ENCODE data around the gene CDH11.

Gene CDH11

DNA sequence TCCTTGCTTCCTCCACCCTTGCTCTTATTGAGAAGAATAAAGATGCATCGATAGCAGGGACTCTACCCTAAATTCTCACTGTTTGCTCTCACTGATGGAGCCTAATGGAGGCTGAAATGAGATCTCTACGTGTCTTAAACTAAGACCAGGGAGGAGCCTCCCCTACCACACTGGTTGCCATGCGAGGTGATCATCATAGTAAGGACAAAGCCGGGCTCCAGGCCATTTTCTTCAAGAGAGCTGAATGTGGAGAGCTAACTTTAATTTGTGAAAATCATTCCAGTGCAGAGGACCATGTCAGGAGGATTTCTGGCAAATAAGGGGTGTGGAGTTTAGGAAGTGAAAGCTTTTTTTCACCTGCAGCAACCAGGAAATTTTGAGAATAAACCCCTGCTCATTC, 5.6 kb downstream of the CDH11 start:
- no peak for DNase-seq

DNA sequence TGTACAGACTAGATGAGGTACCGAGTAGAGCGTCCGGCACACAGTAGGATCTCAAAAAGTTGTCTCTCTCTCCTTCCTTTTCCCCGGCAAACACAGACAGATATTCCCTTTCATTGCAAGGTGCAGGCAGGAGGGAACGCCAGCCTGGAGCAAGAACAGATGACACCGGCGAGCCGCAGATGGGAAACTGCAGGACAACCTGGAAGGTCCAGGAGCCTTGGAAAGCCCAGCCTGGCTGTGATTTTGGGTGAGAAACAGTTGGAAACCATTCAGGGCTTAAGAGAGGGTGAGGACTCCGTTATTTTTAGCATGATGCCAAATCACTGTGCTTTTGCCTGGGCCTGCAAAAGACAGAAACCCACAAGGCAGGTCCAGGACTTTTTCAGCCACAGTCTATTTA, 7.3 kb downstream of the CDH11 start:
- no peak for DNase-seq

DNA sequence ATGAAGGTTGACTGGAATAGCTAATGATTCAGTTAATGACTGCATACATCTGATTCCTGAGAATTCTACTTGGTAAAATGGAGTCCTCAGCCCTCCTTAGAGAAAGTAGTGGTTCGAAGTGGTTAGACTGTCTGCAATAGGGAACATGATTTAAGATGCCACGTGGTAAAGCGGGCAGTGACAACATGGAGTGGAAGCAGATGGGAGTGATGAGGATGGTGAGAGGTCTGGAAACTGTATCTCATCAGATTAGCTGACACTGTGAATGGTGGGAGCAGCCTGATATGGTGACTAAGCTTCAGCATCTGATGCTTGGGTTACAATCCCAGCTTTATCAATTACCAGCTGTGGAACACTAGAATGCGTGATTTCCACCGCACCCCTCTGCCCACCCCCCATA, 8.4 kb downstream of the CDH11 start:
- no peak for DNase-seq

- no peak for DNase-seq
Observed at GRCh38 chr16:65111306-65111705, 10.6 kb downstream of the CDH11 start.

- no peak for DNase-seq
Observed at GRCh38 chr16:65106757-65107156, 15.1 kb downstream of the CDH11 start.

DNA sequence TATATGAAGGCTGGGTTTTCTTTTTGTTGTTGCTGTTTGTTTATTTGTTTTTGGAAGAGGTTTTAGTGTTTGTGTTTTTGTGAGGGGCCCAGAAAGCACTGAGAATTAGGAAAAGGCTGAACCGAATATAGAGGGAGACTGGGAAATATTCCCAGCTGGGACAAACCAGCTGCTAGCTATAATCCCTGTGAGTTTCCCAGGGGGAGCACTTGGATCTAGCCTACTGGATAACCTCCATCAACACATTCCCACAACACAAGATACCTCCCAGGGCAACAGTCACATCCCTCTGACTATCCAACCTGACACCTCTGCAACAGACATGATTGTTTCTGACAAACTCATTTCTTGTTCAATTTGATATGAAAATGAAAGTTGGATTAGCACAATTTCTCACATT, 16.7 kb downstream of the CDH11 start:
- no peak for DNase-seq

GRCh38 chr16:65104471-65104870, 17.4 kb downstream of the CDH11 start:
- no peak for DNase-seq

DNA sequence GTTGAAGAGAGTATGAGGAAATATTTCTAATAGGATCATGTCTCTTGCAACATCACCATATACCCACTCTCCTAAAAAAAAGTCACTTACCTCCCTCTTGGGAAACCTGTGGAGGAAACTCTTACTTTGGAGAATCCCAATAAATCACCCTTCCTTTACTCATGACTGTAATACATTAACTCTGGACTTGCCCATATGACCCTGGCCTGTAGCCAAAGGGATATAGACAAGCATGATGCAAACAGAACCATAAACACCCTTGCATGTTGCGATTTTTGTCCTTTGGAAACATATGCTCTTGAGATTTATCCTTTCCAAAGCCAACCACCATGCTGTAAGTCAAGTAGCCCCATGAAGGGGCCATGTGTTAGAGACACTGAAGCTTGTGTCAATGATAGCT, 19.5 kb downstream of the CDH11 start:
- no peak for DNase-seq

- no peak for DNase-seq
Observed at GRCh38 chr16:65101009-65101408, 20.9 kb downstream of the CDH11 start.

GRCh38 chr16:65099607-65100006, 22.3 kb downstream of the CDH11 start:
- no peak for DNase-seq

DNA sequence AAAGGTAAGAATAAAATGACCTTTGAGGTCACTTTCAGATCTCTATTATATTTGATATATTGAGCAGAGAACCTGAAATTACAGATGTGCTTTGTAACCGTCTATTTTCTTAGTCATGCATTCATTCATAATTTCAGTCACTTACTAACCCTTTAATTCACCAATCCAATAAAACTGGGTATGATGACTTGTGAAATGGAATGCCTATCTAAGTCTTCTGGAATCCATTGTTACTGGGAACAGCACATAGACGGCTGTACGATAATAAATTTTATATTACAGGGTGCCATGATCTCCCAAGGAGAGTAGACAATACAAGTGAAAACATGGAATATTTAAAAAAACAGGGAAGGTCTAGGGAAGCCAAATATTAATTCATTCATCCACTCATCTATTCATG, 22.9 kb downstream of the CDH11 start:
- DNase-seq, result no peak

DNA sequence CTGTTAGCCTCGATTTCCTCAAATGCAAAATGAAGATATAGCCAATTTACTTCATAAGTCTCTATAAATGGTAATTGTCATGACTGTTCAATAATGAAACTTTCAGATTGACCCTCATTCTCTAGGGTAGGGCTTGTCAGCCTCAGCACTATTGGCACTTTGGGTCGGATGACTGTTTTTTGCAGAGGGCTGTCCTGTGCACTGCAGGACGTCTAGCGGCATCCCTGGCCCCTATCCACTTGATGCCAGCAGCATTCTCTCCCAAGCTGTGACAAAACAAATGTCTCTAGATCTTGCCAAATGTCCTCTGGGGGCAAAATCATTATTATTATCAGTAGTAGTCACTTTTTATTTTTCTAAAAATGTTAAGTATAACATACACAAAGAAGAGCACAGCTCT, 24.6 kb downstream of the CDH11 start:
- no peak for DNase-seq

- no peak for DNase-seq
Observed at GRCh38 chr16:65095906-65096305, 26.0 kb downstream of the CDH11 start.

DNA sequence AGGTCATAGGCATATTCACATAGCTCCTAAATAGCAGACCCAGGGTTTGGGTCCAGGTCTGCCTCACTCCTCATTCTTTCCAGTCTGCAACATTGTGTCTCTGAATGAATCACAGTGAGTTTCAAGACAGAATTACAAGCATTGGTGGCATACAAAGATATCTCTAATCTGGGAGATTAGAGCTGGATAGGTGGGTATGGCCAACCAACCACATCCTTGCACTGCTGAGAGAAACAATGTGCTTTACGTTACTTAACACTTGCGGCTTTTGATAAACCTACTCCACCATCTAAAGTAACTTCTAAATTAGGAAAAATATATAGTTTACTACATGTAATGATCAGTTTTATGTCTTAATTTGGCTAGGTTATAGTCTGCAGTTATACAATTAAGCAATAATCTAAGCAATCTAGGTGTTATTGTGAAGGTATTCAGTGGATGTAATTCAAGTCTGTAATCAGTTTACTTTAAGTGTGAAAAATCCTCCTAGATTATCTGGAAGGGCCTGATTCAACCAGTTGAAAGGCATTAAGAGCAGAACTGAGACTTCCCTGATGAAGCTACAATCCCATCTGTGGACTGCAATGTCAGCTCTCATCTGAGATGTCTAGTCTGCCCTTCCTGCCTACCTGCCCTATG, 26.7 kb downstream of the CDH11 start:
- no peak for DNase-seq

- no peak for DNase-seq
Observed at GRCh38 chr16:65094009-65094408, 27.9 kb downstream of the CDH11 start.

DNA sequence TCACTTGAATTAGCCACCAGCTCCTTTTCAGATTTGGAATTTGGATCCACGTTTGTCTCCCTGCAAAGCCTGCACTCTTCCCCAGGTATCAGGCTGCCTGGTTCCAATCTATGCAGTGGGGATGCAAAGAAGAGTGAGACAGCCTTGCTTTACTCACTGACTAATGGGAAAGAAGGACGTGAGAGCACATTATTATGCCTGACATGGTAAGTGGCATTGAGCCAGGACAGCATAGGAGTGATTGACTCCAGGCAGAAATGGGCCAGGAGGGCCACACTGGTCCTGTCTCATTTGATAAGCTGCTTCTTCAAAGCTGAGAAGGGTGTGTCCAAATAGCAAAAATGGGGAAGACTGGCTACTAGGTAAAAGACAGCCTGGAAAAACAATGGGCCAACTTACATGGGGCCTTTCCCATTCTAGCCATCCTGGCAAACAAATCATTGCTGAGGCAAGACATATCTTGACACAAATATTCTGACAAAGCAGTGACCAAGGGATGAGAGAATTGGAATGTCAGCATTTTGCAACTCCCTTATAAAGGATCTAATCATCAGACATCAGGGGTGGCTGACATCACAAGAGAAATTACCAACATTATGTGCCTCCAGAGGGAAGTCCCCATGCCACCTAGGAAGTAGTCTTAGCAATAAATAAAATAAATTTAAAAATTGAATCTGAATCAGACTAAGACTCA, 38.6 kb downstream of the CDH11 start:
- DNase-seq, result no peak

- no peak for DNase-seq
Observed at GRCh38 chr16:65079549-65079948, 42.3 kb downstream of the CDH11 start.

- no peak for DNase-seq
Observed at GRCh38 chr16:65077181-65077580, 44.7 kb downstream of the CDH11 start.

DNA sequence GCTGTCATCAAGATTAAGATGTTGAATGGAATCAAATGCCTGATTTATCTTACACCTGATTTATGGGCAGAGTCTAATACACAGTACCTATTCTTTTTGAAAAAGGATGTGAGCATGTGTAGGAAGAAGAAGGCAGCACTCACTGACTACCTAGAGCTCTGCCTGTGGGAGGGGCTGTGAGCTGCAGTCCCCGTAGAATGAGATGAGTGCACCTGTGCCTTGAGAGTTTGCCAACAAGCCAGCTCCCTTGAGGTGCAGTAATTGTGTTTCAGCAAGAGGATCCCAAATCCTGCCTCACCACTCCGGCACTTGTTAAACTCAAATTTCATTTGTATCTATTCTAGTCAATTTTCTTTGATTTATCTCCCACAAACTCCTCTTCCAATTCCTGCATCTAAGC, 46.0 kb downstream of the CDH11 start:
- no peak for DNase-seq

DNA sequence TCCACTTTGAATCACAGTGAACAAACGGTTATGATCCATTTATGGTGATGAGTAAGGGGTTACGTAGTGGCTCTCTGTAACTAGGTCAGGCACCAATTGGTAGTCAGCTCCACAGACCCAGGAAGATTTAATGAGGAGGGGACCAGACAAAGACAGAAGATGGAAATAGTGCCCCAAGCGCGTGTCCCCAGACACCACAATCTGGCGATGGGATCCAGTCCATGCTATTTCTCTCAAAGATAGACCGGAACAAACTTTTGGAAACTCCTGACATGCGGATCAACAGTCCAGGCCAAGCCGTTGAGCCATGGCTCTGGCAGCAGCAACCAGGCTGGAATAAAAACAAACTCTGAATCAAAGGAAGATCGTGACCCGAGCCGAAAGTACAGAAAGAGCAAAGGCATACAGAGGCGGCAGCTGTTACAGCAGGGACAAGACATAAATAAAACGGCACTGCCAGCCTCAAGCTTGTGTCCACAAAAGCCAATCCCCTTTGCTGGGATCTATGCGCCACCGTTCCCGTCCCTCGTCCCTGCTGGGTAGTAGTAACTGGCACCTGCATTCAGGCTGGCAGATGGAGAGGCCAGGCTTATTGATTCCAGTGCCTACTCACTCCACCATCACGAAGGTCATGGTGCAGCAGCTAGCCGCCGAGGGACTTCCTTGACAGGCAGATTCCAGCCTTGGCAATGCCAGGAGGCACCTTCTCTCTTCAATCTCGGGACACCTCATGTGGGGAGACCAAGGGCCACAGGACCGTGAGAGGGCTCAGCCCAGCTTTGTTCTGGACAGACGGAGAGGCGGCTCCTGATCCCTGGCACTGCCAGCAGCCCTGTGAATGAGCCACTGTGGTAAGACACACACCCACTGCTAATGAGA, 50.2 kb downstream of the CDH11 start:
- DNase-seq, result no peak

DNA sequence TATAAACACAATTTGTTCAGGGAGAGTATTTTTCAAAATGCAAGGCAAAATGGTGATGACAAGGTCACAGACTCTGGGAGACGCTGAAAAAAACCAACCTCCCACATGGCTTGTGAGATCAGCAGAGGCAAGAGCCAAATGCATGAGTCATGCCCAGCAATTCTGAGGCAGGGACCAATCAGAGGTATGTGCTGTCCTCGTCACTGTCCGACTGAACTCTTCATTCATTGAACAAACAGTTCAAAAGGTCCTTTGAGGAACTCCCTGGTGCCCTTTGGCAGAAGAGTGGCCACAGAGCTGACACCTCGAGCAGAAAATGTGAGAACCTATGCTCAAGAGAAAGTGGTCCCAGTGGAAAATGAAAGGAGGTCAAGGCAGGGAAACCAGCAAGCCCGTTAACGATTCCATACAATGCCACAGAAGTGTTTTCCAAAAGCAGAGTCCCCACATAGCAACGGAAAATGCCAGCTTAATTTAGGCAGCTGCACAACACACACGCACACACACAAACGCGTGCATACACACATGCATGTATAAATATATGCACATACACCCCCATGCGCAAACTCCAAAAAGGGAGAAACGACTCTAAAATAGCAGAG, 50.9 kb downstream of the CDH11 start:
- no peak for DNase-seq

- no peak for DNase-seq
Observed at GRCh38 chr16:65069766-65070165, 52.1 kb downstream of the CDH11 start.

- no peak for DNase-seq
Observed at GRCh38 chr16:65069065-65069464, 52.8 kb downstream of the CDH11 start.
